ENCODE measurements around the gene SH2D3C.

The SH2D3C gene

DNA sequence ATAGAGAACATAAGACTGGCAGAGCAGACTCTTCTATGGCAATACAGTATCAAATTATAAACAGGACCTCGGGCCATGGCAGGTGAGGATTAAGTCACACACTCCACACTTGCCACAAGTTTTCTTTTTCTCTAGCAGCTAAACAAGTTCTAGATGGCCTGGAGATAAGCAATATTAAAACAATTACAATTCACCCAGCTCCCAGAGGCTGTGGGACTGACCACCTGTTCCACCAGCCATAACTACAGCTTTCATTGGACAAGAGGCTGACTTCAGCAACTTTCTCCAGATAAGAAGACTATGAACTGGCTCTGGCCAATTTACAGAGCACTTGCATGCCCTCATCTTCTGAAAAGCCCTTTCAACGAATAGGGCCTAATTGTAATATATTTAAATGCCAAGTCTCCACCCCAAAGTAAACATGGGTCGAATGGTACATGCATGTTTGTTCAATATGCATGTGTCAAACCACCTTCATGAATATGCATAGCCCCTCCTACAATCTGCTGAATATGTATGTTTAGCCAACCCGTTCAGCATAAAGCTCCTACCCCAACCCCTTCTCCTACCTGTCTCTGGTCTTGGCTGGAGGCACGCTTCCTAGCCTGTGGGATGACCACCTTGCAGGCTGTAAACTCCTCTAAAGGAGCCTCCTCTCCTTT, 77.7 kb downstream of the SH2D3C start:
- no peaks in the 10 kb centered on the region; the same call in 1 of the 2 replicates for H3K4me1 ChIP-seq (ENCODE audit: control insufficient read depth, insufficient read depth, low read length)
- no peaks in the 10 kb centered on the region for H3K36me3 ChIP-seq (ENCODE audit: control insufficient read depth, insufficient read depth, low read length)
- H3K27me3 ChIP-seq (ENCODE audit: control insufficient read depth, insufficient read depth, low read length): no peaks in the 10 kb centered on the region
- H3K4me3 ChIP-seq (ENCODE audit: low read depth, low read length): no peak overlapping the region
- H3K9ac ChIP-seq (ENCODE audit: low read length): no peak overlapping the region
- no peaks in the 10 kb centered on the region for H3K9me3 ChIP-seq (ENCODE audit: control insufficient read depth, insufficient read depth, low read depth, low read length)
- no peak overlapping the region for H3K27ac ChIP-seq (ENCODE audit: low read depth, low read length)

DNA sequence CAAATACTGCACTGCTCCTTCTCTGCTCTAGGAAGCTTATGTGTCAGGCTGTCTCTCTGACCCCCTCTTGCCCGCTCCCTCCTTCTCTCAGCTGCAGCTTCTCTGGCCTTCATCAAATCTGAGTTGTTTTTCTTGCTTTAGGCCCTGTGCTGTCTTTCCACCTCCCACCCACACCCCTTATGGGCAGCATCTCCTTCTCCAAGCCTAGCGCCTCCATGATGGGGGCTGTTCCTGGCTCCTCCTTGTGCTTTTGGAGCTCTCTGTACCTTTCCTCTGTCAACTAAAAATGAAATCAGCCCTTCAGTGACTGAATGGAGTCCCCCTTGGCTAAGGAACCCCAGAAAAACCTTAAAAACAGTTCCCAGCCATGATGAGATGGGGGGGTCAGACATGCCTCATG, 78.3 kb downstream of the SH2D3C start:
- H3K4me1 ChIP-seq (ENCODE audit: control insufficient read depth, insufficient read depth, low read length): no peaks in the 10 kb centered on the region; the same call in 1 of the 2 replicates
- H3K27me3 ChIP-seq (ENCODE audit: control insufficient read depth, insufficient read depth, low read length): no peaks in the 10 kb centered on the region
- no peaks in the 10 kb centered on the region for H3K9me3 ChIP-seq (ENCODE audit: control insufficient read depth, insufficient read depth, low read depth, low read length)
- H3K4me3 ChIP-seq (ENCODE audit: low read depth, low read length): no peak overlapping the region
- H3K9ac ChIP-seq (ENCODE audit: low read length): no peak overlapping the region
- no peaks in the 10 kb centered on the region for H3K36me3 ChIP-seq (ENCODE audit: control insufficient read depth, insufficient read depth, low read length)
- H3K27ac ChIP-seq (ENCODE audit: low read depth, low read length): no peak overlapping the region

GRCh38 chr9:127698985-127699670, 79.3 kb downstream of the SH2D3C start:
- Histone ChIP-seq H3K9ac (ENCODE audit: low read length) (peak overlapping the region; percentile 77), H3K4me3 (ENCODE audit: low read depth, low read length) (peak overlapping the region; percentile 53), H3K4me1 (ENCODE audit: control insufficient read depth, insufficient read depth, low read length) (no peaks in the 10 kb centered on the region), H3K9me3 (ENCODE audit: control insufficient read depth, insufficient read depth, low read depth, low read length) (no peaks in the 10 kb centered on the region), H3K36me3 (ENCODE audit: control insufficient read depth, insufficient read depth, low read length) (no peaks in the 10 kb centered on the region), H3K27me3 (ENCODE audit: control insufficient read depth, insufficient read depth, low read length) (no peaks in the 10 kb centered on the region), H3K27ac (ENCODE audit: low read depth, low read length) (no peak overlapping the region)

- Histone ChIP-seq H3K4me3 (ENCODE audit: low read depth, low read length) (no peak overlapping the region), H3K27ac (ENCODE audit: low read depth, low read length) (no peak overlapping the region), H3K4me1 (ENCODE audit: control insufficient read depth, insufficient read depth, low read length) (no peaks in the 10 kb centered on the region), H3K27me3 (ENCODE audit: control insufficient read depth, insufficient read depth, low read length) (no peaks in the 10 kb centered on the region), H3K9me3 (ENCODE audit: control insufficient read depth, insufficient read depth, low read depth, low read length) (no peaks in the 10 kb centered on the region), H3K9ac (ENCODE audit: low read length) (no peak overlapping the region), H3K36me3 (ENCODE audit: control insufficient read depth, insufficient read depth, low read length) (no peaks in the 10 kb centered on the region)
Measured at GRCh38 chr9:127698386-127698785, 80.1 kb downstream of the SH2D3C start.

GRCh38 chr9:127697575-127697974, 80.9 kb downstream of the SH2D3C start:
- Histone ChIP-seq H3K9ac (ENCODE audit: low read length) (no peak overlapping the region), H3K27me3 (ENCODE audit: control insufficient read depth, insufficient read depth, low read length) (no peaks in the 10 kb centered on the region), H3K36me3 (ENCODE audit: control insufficient read depth, insufficient read depth, low read length) (no peaks in the 10 kb centered on the region), H3K4me1 (ENCODE audit: control insufficient read depth, insufficient read depth, low read length) (no peaks in the 10 kb centered on the region), H3K4me3 (ENCODE audit: low read depth, low read length) (no peak overlapping the region), H3K9me3 (ENCODE audit: control insufficient read depth, insufficient read depth, low read depth, low read length) (no peaks in the 10 kb centered on the region), H3K27ac (ENCODE audit: low read depth, low read length) (no peak overlapping the region)

DNA sequence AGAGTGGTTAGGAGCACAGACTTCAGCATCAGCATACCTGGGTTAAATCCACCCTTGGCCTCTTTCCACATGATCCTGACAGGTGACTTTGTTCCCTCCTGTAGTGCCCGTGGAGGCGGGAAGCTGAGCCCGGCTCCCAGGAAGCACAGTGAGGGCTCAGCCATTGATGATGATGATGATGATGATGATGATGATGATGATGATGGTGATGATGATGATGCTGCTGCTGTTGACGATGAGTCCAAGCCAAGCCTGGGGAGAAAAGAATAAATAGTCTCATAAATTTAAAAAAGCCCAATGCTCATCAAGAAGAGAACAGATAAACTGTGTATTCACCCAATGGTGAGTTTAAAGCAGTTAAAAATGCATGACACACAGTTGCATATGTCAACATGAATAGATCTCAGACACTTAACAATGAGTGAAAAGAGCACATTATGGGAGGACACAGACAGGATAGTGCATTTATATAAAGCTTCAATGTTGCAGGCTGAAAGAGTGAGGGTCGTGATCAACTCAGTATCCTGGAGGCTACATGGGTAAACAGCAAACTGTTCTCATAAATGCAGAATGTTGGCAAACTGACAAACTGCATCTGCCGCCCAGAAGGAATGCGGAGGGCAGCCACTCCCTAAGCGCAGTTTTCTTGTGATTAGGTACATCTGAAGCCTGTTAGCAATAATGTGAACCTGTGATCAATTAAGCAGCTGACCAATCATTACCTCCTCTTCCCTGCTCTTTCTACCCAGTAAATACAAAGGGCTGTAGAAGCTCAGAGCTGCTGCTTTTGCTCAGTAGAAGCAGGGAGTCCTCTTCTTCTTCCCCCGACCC, 83.4 kb downstream of the SH2D3C start:
- Histone ChIP-seq H3K9ac (ENCODE audit: low read length) (no peak overlapping the region), H3K27ac (ENCODE audit: low read depth, low read length) (no peak overlapping the region), H3K27me3 (ENCODE audit: control insufficient read depth, insufficient read depth, low read length) (no peaks in the 10 kb centered on the region), H3K9me3 (ENCODE audit: control insufficient read depth, insufficient read depth, low read depth, low read length) (no peaks in the 10 kb centered on the region), H3K4me3 (ENCODE audit: low read depth, low read length) (no peak overlapping the region), H3K4me1 (ENCODE audit: control insufficient read depth, insufficient read depth, low read length) (no peaks in the 10 kb centered on the region), H3K36me3 (ENCODE audit: control insufficient read depth, insufficient read depth, low read length) (peaks cover 10% of the 10 kb centered on the region; the same call in 1 of the 2 replicates)

- peaks cover 22% of the 10 kb centered on the region for H3K36me3 ChIP-seq (ENCODE audit: control insufficient read depth, insufficient read depth, low read length)
- H3K9me3 ChIP-seq (ENCODE audit: control insufficient read depth, insufficient read depth, low read depth, low read length): no peaks in the 10 kb centered on the region
- no peaks in the 10 kb centered on the region for H3K27me3 ChIP-seq (ENCODE audit: control insufficient read depth, insufficient read depth, low read length)
- H3K4me1 ChIP-seq (ENCODE audit: control insufficient read depth, insufficient read depth, low read length): no peaks in the 10 kb centered on the region
- no peak overlapping the region for H3K27ac ChIP-seq (ENCODE audit: low read depth, low read length)
- no peak overlapping the region for H3K9ac ChIP-seq (ENCODE audit: low read length)
- no peak overlapping the region for H3K4me3 ChIP-seq (ENCODE audit: low read depth, low read length)
Measured at GRCh38 chr9:127693697-127694096, 84.8 kb downstream of the SH2D3C start.

DNA sequence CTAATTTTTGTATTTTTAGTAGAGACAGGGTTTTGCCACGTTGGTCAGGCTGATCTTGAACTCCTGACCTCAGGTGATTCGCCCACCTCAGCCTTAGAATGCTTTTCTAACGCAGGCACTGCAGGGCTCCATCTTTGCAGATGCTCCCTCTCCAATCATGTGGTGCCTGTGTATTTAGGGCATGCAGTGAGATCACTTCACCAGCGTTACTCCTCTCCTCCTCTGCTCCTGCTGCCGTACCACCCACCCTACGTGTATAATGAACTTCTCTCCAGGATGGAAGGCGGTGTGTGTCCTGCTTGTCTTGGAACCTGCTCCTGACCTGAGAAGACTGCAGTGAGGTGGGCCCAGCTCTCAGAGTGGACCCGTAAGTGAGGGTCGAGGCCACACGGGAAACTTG, 85.3 kb downstream of the SH2D3C start:
- H3K4me1 ChIP-seq (ENCODE audit: control insufficient read depth, insufficient read depth, low read length): no peaks in the 10 kb centered on the region
- no peaks in the 10 kb centered on the region for H3K9me3 ChIP-seq (ENCODE audit: control insufficient read depth, insufficient read depth, low read depth, low read length)
- no peak overlapping the region for H3K9ac ChIP-seq (ENCODE audit: low read length)
- peaks cover 25% of the 10 kb centered on the region for H3K36me3 ChIP-seq (ENCODE audit: control insufficient read depth, insufficient read depth, low read length)
- H3K4me3 ChIP-seq (ENCODE audit: low read depth, low read length): no peak overlapping the region
- H3K27me3 ChIP-seq (ENCODE audit: control insufficient read depth, insufficient read depth, low read length): no peaks in the 10 kb centered on the region
- no peak overlapping the region for H3K27ac ChIP-seq (ENCODE audit: low read depth, low read length)

GRCh38 chr9:127692071-127692470, 86.4 kb downstream of the SH2D3C start:
- Histone ChIP-seq H3K4me3 (ENCODE audit: low read depth, low read length) (no peak overlapping the region), H3K9me3 (ENCODE audit: control insufficient read depth, insufficient read depth, low read depth, low read length) (no peaks in the 10 kb centered on the region), H3K9ac (ENCODE audit: low read length) (no peak overlapping the region), H3K27me3 (ENCODE audit: control insufficient read depth, insufficient read depth, low read length) (no peaks in the 10 kb centered on the region), H3K4me1 (ENCODE audit: control insufficient read depth, insufficient read depth, low read length) (no peaks in the 10 kb centered on the region), H3K36me3 (ENCODE audit: control insufficient read depth, insufficient read depth, low read length) (peaks cover 25% of the 10 kb centered on the region), H3K27ac (ENCODE audit: low read depth, low read length) (no peak overlapping the region)

DNA sequence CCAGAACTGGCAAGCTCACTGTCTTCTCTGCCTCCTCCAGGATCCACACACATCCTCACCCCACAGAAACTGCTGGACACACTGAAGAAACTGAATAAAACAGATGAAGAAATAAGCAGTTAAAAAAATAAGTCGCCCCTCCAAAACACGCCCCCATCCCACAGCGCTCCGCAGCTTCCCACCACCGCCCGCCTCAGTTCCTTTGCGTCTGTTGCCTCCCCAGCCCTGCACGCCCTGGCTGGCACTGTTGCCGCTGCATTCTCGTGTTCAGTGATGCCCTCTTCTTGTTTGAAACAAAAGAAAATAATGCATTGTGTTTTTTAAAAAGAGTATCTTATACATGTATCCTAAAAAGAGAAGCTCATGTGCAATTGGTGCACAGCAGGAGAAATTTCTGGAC, 87.7 kb downstream of the SH2D3C start:
- Histone ChIP-seq H3K4me1 (ENCODE audit: control insufficient read depth, insufficient read depth, low read length) (no peaks in the 10 kb centered on the region), H3K9me3 (ENCODE audit: control insufficient read depth, insufficient read depth, low read depth, low read length) (no peaks in the 10 kb centered on the region), H3K27ac (ENCODE audit: low read depth, low read length) (no peak overlapping the region), H3K27me3 (ENCODE audit: control insufficient read depth, insufficient read depth, low read length) (no peaks in the 10 kb centered on the region), H3K9ac (ENCODE audit: low read length) (no peak overlapping the region), H3K4me3 (ENCODE audit: low read depth, low read length) (no peak overlapping the region), H3K36me3 (ENCODE audit: control insufficient read depth, insufficient read depth, low read length) (peaks cover 25% of the 10 kb centered on the region)
